GM12878 (cell line): ENCODE results near the gene ERICH2. TPM values are rescaled to one million over a fixed set of nuclear protein-coding genes. Genes with fewer than 3 reads are reported as not detected.
A peak's percentile ranks its signal among the peaks of the same experiment; 100 is the strongest.

Experiments used
- ATAC-seq: fragments of 200-7000 bp; cut with Tn5 transposase; 3 replicates; pipeline ENCODE4 v1.9.1; 2020; ENCODE audit warnings: mild to moderate bottlenecking, moderate library complexity
- BruUV-seq: library from RNA; stranded (reverse); fragments of 400-500 nt; replicated peaks from 2 replicates; lab custom pipeline; 2021; lab: Mats Ljungman, UMichigan
- CTCF ChIA-PET: fragments of 300-600 bp; sonication (Branson Sonifier 250); formaldehyde crosslinking; extraction: SDS; loops from one replicate; lab custom pipeline; 2021; ENCODE audit warnings: inconsistent platforms; lab: Yijun Ruan, JAX
- POLR2A ChIA-PET: fragments of 350-600 bp; formaldehyde crosslinking; extraction: SDS; loops from one replicate; lab custom pipeline; 2021; ENCODE audit warnings: inconsistent platforms; lab: Charles Lee
- RAD21 ChIA-PET: fragments of 300-600 bp; sonication (Branson Sonifier 250); formaldehyde crosslinking; loops from one replicate; lab custom pipeline; 2023; ENCODE audit warnings: antibody characterized with exemption; ENCODE audit not compliant: unreplicated experiment; lab: Charles Lee
- SMC1A ChIA-PET: fragments of 300-600 bp; sonication (Branson Sonifier 250); formaldehyde crosslinking; loops from one replicate; lab custom pipeline; 2023; ENCODE audit not compliant: unreplicated experiment, uncharacterized antibody; lab: Charles Lee
- DNase-seq: peaks from one replicate; pipeline ENCODE4 v3.0.0-alpha.2; 2011; ENCODE audit warnings: low read depth, low spot score
- FAIRE-seq: peaks from 3 replicates; lab custom pipeline; 2011; peaks lifted over from hg19 to GRCh38; lab: Jason Lieb, UNC
- H2AFZ ChIP-seq: 2 replicates; pipeline ENCODE4 v1.6.0; 2011; ENCODE audit warnings: low read depth, low read length, control low read depth; ENCODE audit not compliant: control insufficient read depth
- H3K27ac ChIP-seq: 2 replicates; pipeline ENCODE4 v1.5.1; 2011; ENCODE audit warnings: control low read depth; ENCODE audit not compliant: control insufficient read depth, insufficient read depth
- H3K27me3 ChIP-seq, 2 experiments: replicated peaks in 1 of 2; 2 replicates each; pipeline versions ENCODE4 v1.6.0 to v1.6.1; 2011; ENCODE audit warnings: low read length in 1 of 2; ENCODE audit not compliant: control insufficient read depth in 2 of 2, insufficient read depth in 2 of 2
- H3K36me3 ChIP-seq, 2 experiments: 2 replicates each; pipeline ENCODE4 v1.5.1; 2011; ENCODE audit warnings: low read length in 1 of 2; ENCODE audit not compliant: control insufficient read depth in 2 of 2, insufficient read depth in 2 of 2
- H3K4me1 ChIP-seq: 2 replicates; pipeline ENCODE4 v1.6.1; 2011; ENCODE audit warnings: mild to moderate bottlenecking, low read length, moderate library complexity, mixed read lengths; ENCODE audit not compliant: control insufficient read depth, insufficient read depth
- H3K4me2 ChIP-seq: 2 replicates; pipeline ENCODE4 v1.6.0; 2011; ENCODE audit warnings: control low read depth; ENCODE audit not compliant: control insufficient read depth, insufficient read depth
- H3K4me3 ChIP-seq: fragments of 200-600 bp; sonication (generic); 2 replicates; pipeline ENCODE4 v1.5.1; 2016
- H3K79me2 ChIP-seq: 2 replicates; pipeline ENCODE4 v1.6.0; 2011; ENCODE audit warnings: low read length; ENCODE audit not compliant: control insufficient read depth, insufficient read depth
- H3K9ac ChIP-seq: 2 replicates; pipeline ENCODE4 v1.8.0; 2011; ENCODE audit warnings: low read length, control low read depth, mixed read lengths; ENCODE audit not compliant: control insufficient read depth, insufficient read depth
- H3K9me3 ChIP-seq: replicated peaks from 3 replicates; pipeline ENCODE4 v1.5.1; 2011; ENCODE audit warnings: mild to moderate bottlenecking, low read length; ENCODE audit not compliant: control insufficient read depth, insufficient read depth
- H4K20me1 ChIP-seq: 2 replicates; pipeline ENCODE4 v1.6.0; 2011; ENCODE audit not compliant: control insufficient read depth, insufficient read depth
- BCL11A ChIP-seq: IDR thresholded peaks from 2 replicates; pipeline ENCODE4 v1.6.1; 2011; ENCODE audit warnings: low read depth, low read length
- CTCF ChIP-seq, 3 experiments: IDR thresholded peaks in 2 of 3; conservative IDR thresholded peaks in 1 of 3; 2 replicates each; pipeline ENCODE4 v1.5.1; 2011; ENCODE audit warnings: low read depth in 3 of 3, low read length in 3 of 3, mild to moderate bottlenecking in 3 of 3, control low read depth in 2 of 3, moderate library complexity in 2 of 3, inconsistent platforms in 1 of 3, mixed read lengths in 1 of 3; ENCODE audit not compliant: control insufficient read depth in 2 of 3, insufficient read depth in 1 of 3; ENCODE audit errors: extremely low read depth in 1 of 3
- EGR1 ChIP-seq, 2 experiments: IDR thresholded peaks; 1 replicate in 1 of 2; 2 replicates in 1 of 2; pipeline ENCODE4 v1.6.1; 2011 to 2012; ENCODE audit warnings: low read depth in 2 of 2, low read length in 2 of 2, borderline replicate concordance in 1 of 2, mild to moderate bottlenecking in 1 of 2, moderate library complexity in 1 of 2
- ETV6 ChIP-seq, 2 experiments: fragments of 450-650 bp in 1 of 2; IDR thresholded peaks in 1 of 2; conservative IDR thresholded peaks in 1 of 2; 2 replicates each; pipeline ENCODE4 v1.6.1; 2014; ENCODE audit warnings: antibody characterized with exemption in 1 of 2, borderline replicate concordance in 1 of 2, low read depth in 1 of 2, mild to moderate bottlenecking in 1 of 2, moderate library complexity in 1 of 2
- FOS ChIP-seq: IDR thresholded peaks from 3 replicates; pipeline ENCODE4 v1.6.1; 2011; ENCODE audit warnings: borderline replicate concordance; ENCODE audit not compliant: insufficient read length; ENCODE audit errors: extremely low read depth
- IRF4 ChIP-seq: IDR thresholded peaks from 2 replicates; pipeline ENCODE4 v1.6.1; 2011; ENCODE audit warnings: low read depth, low read length
- IRF5 ChIP-seq: fragments of 450-650 bp; IDR thresholded peaks from 2 replicates; pipeline ENCODE4 v1.6.1; 2017; ENCODE audit warnings: borderline replicate concordance
- KAT2A ChIP-seq: conservative IDR thresholded peaks from 2 replicates; pipeline ENCODE4 v1.6.1; 2011; ENCODE audit warnings: low read depth, low read length; ENCODE audit not compliant: control insufficient read depth
- RAD21 ChIP-seq: IDR thresholded peaks from 2 replicates; pipeline ENCODE4 v1.6.1; 2011; ENCODE audit warnings: mild to moderate bottlenecking, low read depth, low read length, moderate library complexity; ENCODE audit not compliant: insufficient read depth
- RAD51 ChIP-seq: fragments of 450-650 bp; IDR thresholded peaks from 2 replicates; pipeline ENCODE4 v1.6.1; 2016; ENCODE audit warnings: moderate library complexity, mild to moderate bottlenecking, inconsistent platforms
- SUPT20H ChIP-seq: IDR thresholded peaks from 2 replicates; pipeline ENCODE4 v1.6.1; 2011; ENCODE audit warnings: low read depth, mild to moderate bottlenecking, low read length, moderate library complexity, borderline replicate concordance; ENCODE audit not compliant: control insufficient read depth
- SUZ12 ChIP-seq: fragments of 200-600 bp; sonication (generic); IDR thresholded peaks from one replicate; pipeline ENCODE4 v1.6.1; 2018; ENCODE audit warnings: antibody characterized with exemption, mild to moderate bottlenecking; ENCODE audit not compliant: unreplicated experiment
- TAF1 ChIP-seq: IDR thresholded peaks from 2 replicates; pipeline ENCODE4 v1.6.1; 2011; ENCODE audit warnings: mild to moderate bottlenecking, low read depth, low read length, borderline replicate concordance
- TCF7 ChIP-seq: IDR thresholded peaks from 2 replicates; pipeline ENCODE4 v1.6.1; 2014; ENCODE audit warnings: antibody characterized with exemption, borderline replicate concordance
- ZNF24 ChIP-seq: fragments of 450-650 bp; IDR thresholded peaks from 2 replicates; pipeline ENCODE4 v1.6.1; 2017; ENCODE audit warnings: antibody characterized with exemption, mild to moderate bottlenecking
- whole genome bisulfite sequencing: methylation state at CpG from one replicate; pipeline ENCODE4 v1.1.6; 2016; ENCODE audit warnings: low lambda C conversion rate; ENCODE audit not compliant: insufficient replicate concordance, insufficient coverage; ENCODE audit errors: missing lambda C conversion rate; 5-methylcytosine and 5-hydroxymethylcytosine counted together
- in situ Hi-C: fragments of 300-500 bp; cut with MboI; formaldehyde crosslinking; loops from 9 replicates; pipeline ENCODE4 v1.14.3; 2018; ENCODE audit warnings: mixed read lengths
- intact Hi-C: fragments of 100-400 bp; cut with micrococcal nuclease; formaldehyde crosslinking; loops from one replicate; pipeline ENCODE4 v1.14.2; 2022; ENCODE audit not compliant: unreplicated experiment
- polyA plus RNA-seq, 11 experiments: library from polyadenylated mRNA; depleted of rRNA in 4 of 11; unstranded in 6 of 11; stranded (reverse) in 5 of 11; fragments of >200 nt; fragmentation: Nextera tagmentation in 4 of 11; fragmentation: Illumina TruSeq in 1 of 11; extraction: Ambion mirVana in 4 of 11; extraction: Trizol in 1 of 11; gene quantifications; 1 replicate in 1 of 11; 2 replicates in 10 of 11; pipeline versions ENCODE4 v1.2.1 to v1.2.3, GENCODE V29; 2011 to 2016; ENCODE audit warnings: inconsistent platforms in 2 of 11, missing spikeins in 2 of 11, low read depth in 1 of 11
- total RNA-seq, 4 experiments: library from RNA; depleted of rRNA in 3 of 4; stranded (reverse); fragments of >200 nt in 3 of 4; fragmentation: Illumina TruSeq in 1 of 4; extraction: Trizol in 1 of 4; gene quantifications; 2 replicates each; pipeline versions ENCODE4 v1.2.1 to v1.2.3, GENCODE V29; 2013 to 2021

Gene ERICH2
- total and polyA plus RNA-seq, 10 of the 15 experiments (the other 5 are each of a cell fraction or from before 2014, with no cell fraction given), result not detected

GRCh38 chr2:170822290-170823087, 52.3 kb downstream of the ERICH2 start:
- Histone ChIP-seq H3K4me3 (no peak overlapping the region), H3K4me2 (no peak overlapping the region; the same call in 1 of the 2 replicates), H3K36me3 (no peaks in the 10 kb centered on the region), H3K27me3 (peaks cover 8 to 50% of the 10 kb centered on the region in 2 experiments), H2AFZ (no peak overlapping the region), H3K79me2 (no peaks in the 10 kb centered on the region), H3K27ac (no peak overlapping the region), H3K4me1 (peaks cover 10% of the 10 kb centered on the region), H4K20me1 (0 out of 2 replicates have a peak, but pooled peaks cover 4% of the 10 kb centered on the region), H3K9me3 (no peaks in the 10 kb centered on the region; the same call in 2 of the 3 replicates), H3K9ac (no peak overlapping the region)
- no peak for TF ChIP-seq BCL11A
- TF ChIP-seq EGR1 (IDR thresholded peaks at IDR 0.05; ENCODE audit: borderline replicate concordance in 1 of 2, low read depth in 2 of 2, low read length in 2 of 2), result no peak
- no peak for TF ChIP-seq FOS
- no peak for TF ChIP-seq KAT2A
- TF ChIP-seq IRF4, result no peak
- TF ChIP-seq SUZ12, result peak; percentile 33
- TF ChIP-seq TAF1, result no peak
- peak in 2 of 3 experiments; percentile 21 to 26; a peak in 2 of 6 replicates for TF ChIP-seq CTCF (IDR thresholded peaks at IDR 0.05 in 2 of 3, conservative IDR thresholded peaks at IDR 0.05 in 1 of 3; ENCODE audit: control insufficient read depth in 2 of 3, extremely low read depth in 1 of 3, insufficient read depth in 1 of 3, low read depth in 3 of 3, low read length in 3 of 3)
- TF ChIP-seq RAD21, result no peak
- TF ChIP-seq SUPT20H, result no peak
- no peak for TF ChIP-seq RAD51
- no peak for TF ChIP-seq ETV6 (conservative IDR thresholded peaks at IDR 0.05 in 1 of 2, IDR thresholded peaks at IDR 0.05 in 1 of 2; ENCODE audit: borderline replicate concordance in 1 of 2, low read depth in 1 of 2)
- TF ChIP-seq ZNF24, result no peak
- TF ChIP-seq TCF7, result no peak
- TF ChIP-seq IRF5, result no peak
- no TSS peak for BruUV-seq
- ATAC-seq (0 out of 3 replicates have a peak, but pooled peaks have one; percentile 7), DNase-seq (no peak), FAIRE-seq (no peak)
- SMC1A ChIA-PET, result interaction anchor here (0.7 to 1.9 kb wide), 3 partner anchors 50 to 453 kb away, joined by 3 to 4 read pairs (median 4); no protein-coding TSS in a partner anchor
- intact Hi-C loops (no loop called here), in situ Hi-C loops (no loop called here)
- RAD21 ChIA-PET, result no interaction called here
- POLR2A ChIA-PET, result no interaction called here
- 9% methylated on average over 43 of the region's 43 CpGs for WGBS
- CTCF ChIA-PET, result interaction anchor here (0.9 to 1.0 kb wide), 2 partner anchors 12 to 588 kb away, joined by 3 read pairs; no protein-coding TSS in a partner anchor
